ENCODE measurements around the gene LETMD1.

Gene LETMD1

GRCh38 chr12:51025836-51026638 lies 22.1 kb upstream of the LETMD1 start, which contains the start of gene SLC11A2:
SLC11A2 (minus strand) TSS chr12:51026384; CDS start chr12:51010728, 15,656 bp downstream.
- DNase-seq, result peak; percentile 94 to 99 (median 98)

- DNase-seq, result no peak
These were observed 20.7 kb upstream of the LETMD1 start for GRCh38 chr12:51027342-51027835.

- DNase-seq, result peak; percentile 71 to 92 (median 86)
These were observed 19.9 kb upstream of the LETMD1 start for GRCh38 chr12:51028126-51028812.

- DNase-seq, result peak in 2 of 4 experiments; percentile 14 to 34
These were observed 19.3 kb upstream of the LETMD1 start for GRCh38 chr12:51028813-51029150.

GRCh38 chr12:51033048-51033447 lies 15.1 kb upstream of the LETMD1 start:
- no peak for DNase-seq

- no peak for DNase-seq
These were observed 14.6 kb upstream of the LETMD1 start for GRCh38 chr12:51033457-51034089.

GRCh38 chr12:51036279-51036678 lies 11.8 kb upstream of the LETMD1 start:
- DNase-seq, result no peak

- peak in 2 of 4 experiments; percentile 5 to 24 for DNase-seq
These were observed 629 bp downstream of the LETMD1 start for GRCh38 chr12:51048661-51049251.

GRCh38 chr12:51049525-51049924 lies 1.4 kb downstream of the LETMD1 start:
- DNase-seq, result no peak

- no peak for DNase-seq
These were observed 3.7 kb downstream of the LETMD1 start for GRCh38 chr12:51051787-51052186.

- DNase-seq, result no peak
These were observed 6.9 kb downstream of the LETMD1 start for GRCh38 chr12:51055060-51055459.

- DNase-seq, result peak; percentile 6 to 45 (median 38)
These were observed 8.1 kb downstream of the LETMD1 start for GRCh38 chr12:51056242-51056641.

- DNase-seq, result peak in 1 of 4 experiments; percentile 7
These were observed 11.0 kb downstream of the LETMD1 start for GRCh38 chr12:51059086-51059485.

- DNase-seq, result no peak
These were observed 14.7 kb downstream of the LETMD1 start for GRCh38 chr12:51062631-51063397.

- no peak for DNase-seq
These were observed 17.4 kb downstream of the LETMD1 start for GRCh38 chr12:51065530-51065929.

GRCh38 chr12:51067229-51067628 lies 19.1 kb downstream of the LETMD1 start:
- DNase-seq, result no peak

GRCh38 chr12:51067771-51068170 lies 19.6 kb downstream of the LETMD1 start:
- DNase-seq, result no peak

GRCh38 chr12:51070004-51070403 lies 21.9 kb downstream of the LETMD1 start:
- no peak for DNase-seq

- no peak for DNase-seq
These were observed 23.5 kb downstream of the LETMD1 start for GRCh38 chr12:51071663-51072062.

- DNase-seq, result no peak
These were observed 27.3 kb downstream of the LETMD1 start for GRCh38 chr12:51075390-51075789.

GRCh38 chr12:51076236-51076930 lies 28.3 kb downstream of the LETMD1 start:
- DNase-seq, result no peak

Measured in suppressor macrophage (primary cell).